H9 (cell line): ENCODE results near the gene ESPL1. TPM values are rescaled to one million over a fixed set of nuclear protein-coding genes. Genes with fewer than 3 reads are reported as not detected.

Experiments
- DNase-seq: peaks from one replicate; pipeline ENCODE4 v3.0.0-alpha.2; 2017
- H2AFZ ChIP-seq: one replicate; pipeline ENCODE4 v1.6.1; 2013; ENCODE audit warnings: mild to moderate bottlenecking, low read length, control low read depth, moderate library complexity
- H2AK5ac ChIP-seq: 2 replicates; pipeline ENCODE4 v1.6.1; 2013; ENCODE audit warnings: low read length, control low read depth, mixed read lengths; ENCODE audit not compliant: insufficient read length
- H2BK120ac ChIP-seq: one replicate; pipeline ENCODE4 v1.6.1; 2013; ENCODE audit warnings: low read depth, mild to moderate bottlenecking, low read length, control low read depth, inconsistent platforms; ENCODE audit not compliant: poor library complexity, severe bottlenecking
- H2BK12ac ChIP-seq: 2 replicates; pipeline ENCODE4 v1.6.1; 2013; ENCODE audit warnings: low read length, control low read depth, mixed read lengths, low read depth; ENCODE audit not compliant: insufficient read length
- H2BK15ac ChIP-seq: 2 replicates; pipeline ENCODE4 v1.6.1; 2013; ENCODE audit warnings: low read depth, low read length, control low read depth
- H2BK20ac ChIP-seq: one replicate; pipeline ENCODE4 v1.6.1; 2013; ENCODE audit warnings: low read depth, mild to moderate bottlenecking, low read length, control low read depth, inconsistent platforms; ENCODE audit not compliant: poor library complexity, severe bottlenecking
- H2BK5ac ChIP-seq: 2 replicates; pipeline ENCODE4 v1.6.1; 2013; ENCODE audit warnings: low read length, control low read depth, mixed read lengths; ENCODE audit not compliant: insufficient read length
- H3K14ac ChIP-seq: 2 replicates; pipeline ENCODE4 v1.6.1; 2013; ENCODE audit warnings: low read length, control low read depth; ENCODE audit not compliant: insufficient read depth
- H3K18ac ChIP-seq: 2 replicates; pipeline ENCODE4 v1.6.1; 2013; ENCODE audit warnings: low read depth, mild to moderate bottlenecking, mixed read lengths, low read length, control low read depth; ENCODE audit not compliant: insufficient read length
- H3K23ac ChIP-seq: 2 replicates; pipeline ENCODE4 v1.6.1; 2013; ENCODE audit warnings: low read length, control low read depth, mixed read lengths, low read depth; ENCODE audit not compliant: insufficient read length
- H3K23me2 ChIP-seq: 2 replicates; pipeline ENCODE4 v1.6.1; 2013; ENCODE audit warnings: low read depth, mild to moderate bottlenecking, mixed read lengths, low read length, control low read depth; ENCODE audit not compliant: insufficient read length, poor library complexity, severe bottlenecking
- H3K27ac ChIP-seq: 2 replicates; pipeline ENCODE4 v1.5.1; 2013; ENCODE audit warnings: low read length, control low read depth, mixed read lengths, low read depth; ENCODE audit not compliant: insufficient read length
- H3K27me3 ChIP-seq: 2 replicates; pipeline ENCODE4 v1.6.1; 2013; ENCODE audit warnings: low read length, control low read depth, inconsistent platforms; ENCODE audit not compliant: insufficient read depth
- H3K4ac ChIP-seq: 2 replicates; pipeline ENCODE4 v1.6.1; 2013; ENCODE audit warnings: low read depth, mild to moderate bottlenecking, control low read depth, inconsistent platforms, low read length, moderate library complexity
- H3K4me1 ChIP-seq: 2 replicates; pipeline ENCODE4 v1.6.1; 2013; ENCODE audit warnings: low read length, control low read depth, inconsistent platforms; ENCODE audit not compliant: insufficient read depth
- H3K4me2 ChIP-seq: 2 replicates; pipeline ENCODE4 v1.6.1; 2013; ENCODE audit warnings: low read length, control low read depth, mixed read lengths; ENCODE audit not compliant: insufficient read length, insufficient read depth
- H3K56ac ChIP-seq: 2 replicates; pipeline ENCODE4 v1.6.1; 2013; ENCODE audit warnings: low read depth, mild to moderate bottlenecking, mixed read lengths, low read length, control low read depth; ENCODE audit not compliant: insufficient read length
- H3K79me1 ChIP-seq: 2 replicates; pipeline ENCODE4 v1.6.1; 2013; ENCODE audit warnings: low read depth, mild to moderate bottlenecking, moderate library complexity, low read length, control low read depth, inconsistent platforms; ENCODE audit not compliant: insufficient read depth, poor library complexity, severe bottlenecking
- H3K79me2 ChIP-seq: 2 replicates; pipeline ENCODE4 v1.6.1; 2013; ENCODE audit warnings: low read length, control low read depth, inconsistent platforms; ENCODE audit not compliant: insufficient read depth
- H3K9ac ChIP-seq: 2 replicates; pipeline ENCODE4 v1.6.1; 2013; ENCODE audit warnings: low read length, control low read depth, mixed read lengths; ENCODE audit not compliant: insufficient read length; ENCODE audit errors: extremely low read depth
- H3K9me3 ChIP-seq: one replicate; pipeline ENCODE4 v1.6.1; 2013; ENCODE audit warnings: low read depth, low read length, inconsistent platforms; ENCODE audit not compliant: control insufficient read depth
- H3T11ph ChIP-seq: one replicate; pipeline ENCODE4 v1.6.1; 2013; ENCODE audit warnings: mild to moderate bottlenecking, low read length, control low read depth, inconsistent platforms
- H4K20me1 ChIP-seq: one replicate; pipeline ENCODE4 v1.6.1; 2013; ENCODE audit not compliant: control insufficient read depth, insufficient read length, insufficient read depth
- H4K5ac ChIP-seq: 2 replicates; pipeline ENCODE4 v1.6.1; 2013; ENCODE audit warnings: low read depth, mild to moderate bottlenecking, mixed read lengths, low read length, control low read depth; ENCODE audit not compliant: insufficient read length
- H4K8ac ChIP-seq: replicated peaks from 2 replicates; pipeline ENCODE4 v1.6.1; 2013; ENCODE audit warnings: low read length, control low read depth, mixed read lengths, low read depth; ENCODE audit not compliant: insufficient read length
- H4K91ac ChIP-seq: 2 replicates; pipeline ENCODE4 v1.6.1; 2013; ENCODE audit warnings: low read depth, mild to moderate bottlenecking, moderate library complexity, mixed read lengths, low read length, control low read depth; ENCODE audit not compliant: insufficient read length
- H3K27ac Mint-ChIP-seq, 3 experiments: 2 replicates in 2 of 3; 3 replicates in 1 of 3; pipeline ENCODE4 v1.8.0; 2020 to 2021; ENCODE audit warnings: mixed read lengths in 3 of 3, mild to moderate bottlenecking in 1 of 3, moderate library complexity in 1 of 3
- H3K27me3 Mint-ChIP-seq: 2 replicates; pipeline ENCODE4 v1.8.0; 2021; ENCODE audit warnings: low read depth, mild to moderate bottlenecking, moderate library complexity, mixed read lengths
- H3K36me3 Mint-ChIP-seq, 3 experiments: 2 replicates in 2 of 3; 3 replicates in 1 of 3; pipeline ENCODE4 v1.8.0; 2020 to 2021; ENCODE audit warnings: low read depth in 3 of 3, mixed read lengths in 3 of 3; ENCODE audit not compliant: insufficient read depth in 1 of 3
- H3K4me1 Mint-ChIP-seq, 2 experiments: 2 replicates each; pipeline ENCODE4 v1.8.0; 2020; ENCODE audit warnings: mixed read lengths in 2 of 2
- H3K4me3 Mint-ChIP-seq, 2 experiments: 2 replicates in 1 of 2; 3 replicates in 1 of 2; pipeline ENCODE4 v1.8.0; 2020 to 2021; ENCODE audit warnings: mild to moderate bottlenecking in 2 of 2, mixed read lengths in 2 of 2, moderate library complexity in 1 of 2
- H3K9me3 Mint-ChIP-seq, 2 experiments: 2 replicates in 1 of 2; 3 replicates in 1 of 2; pipeline ENCODE4 v1.8.0; 2020; ENCODE audit warnings: mild to moderate bottlenecking in 2 of 2, mixed read lengths in 2 of 2, moderate library complexity in 1 of 2
- CTCF ChIP-seq: fragments of 200-600 bp; sonication (generic); conservative IDR thresholded peaks from 3 replicates; pipeline ENCODE4 v1.8.0; 2021; ENCODE audit warnings: antibody characterized with exemption, mild to moderate bottlenecking
- WGBS: extraction: QIAGEN DNeasy Blood & Tissue Kit; methylation state at CpG from one replicate; pipeline ENCODE4 v1.1.7; 2013; ENCODE audit warnings: missing lambda C conversion rate, low lambda C conversion rate, mixed read lengths; ENCODE audit not compliant: insufficient read length; ENCODE audit errors: extremely low coverage; 5-methylcytosine and 5-hydroxymethylcytosine counted together
- total RNA-seq: library from RNA; stranded (reverse); gene quantifications from 2 replicates; pipeline ENCODE4 v1.2.1, GENCODE V29; 2021

ESPL1 gene
- total RNA-seq, 1 experiment from 2014 or later, result 43.2 TPM

GRCh38 chr12:53253298-53253697 is 14.8 kb upstream of the ESPL1 start:
- no peak overlapping the region for H4K91ac ChIP-seq
- H3K4me1 ChIP-seq, result peaks cover 3% of the 10 kb centered on the region; the same call in 1 of the 2 replicates
- H3K27ac ChIP-seq, result no peak overlapping the region
- peaks cover 4% of the 10 kb centered on the region for H3K79me1 ChIP-seq
- no CpG with 5 or more reads among the region's 13 CpGs for WGBS
- no peak for TF ChIP-seq CTCF
- H2BK5ac ChIP-seq, result no peak overlapping the region
- H4K5ac ChIP-seq, result no peak overlapping the region
- peaks cover 3% of the 10 kb centered on the region; the same call in 1 of the 2 replicates for H3K79me2 ChIP-seq
- H3K23me2 ChIP-seq, result peaks cover 14% of the 10 kb centered on the region
- no peak overlapping the region for H3T11ph ChIP-seq
- H3K9ac ChIP-seq, result no peak overlapping the region
- no peak overlapping the region for H2BK20ac ChIP-seq
- H2BK12ac ChIP-seq, result no peak overlapping the region
- no peak overlapping the region for H3K23ac ChIP-seq
- Mint-ChIP-seq H3K4me3 (peak overlapping the region; percentile 94 to 98; a peak in 4 of 5 replicates), H3K4me1 (peaks cover 18 to 19% of the 10 kb centered on the region in 2 experiments), H3K9me3 (no peaks in the 10 kb centered on the region), H3K27me3 (no peaks in the 10 kb centered on the region; the same call in 1 of the 2 replicates), H3K36me3 (peaks cover 3 to 6% (median 5%) of the 10 kb centered on the region in 3 experiments; a peak in 4 of 7 replicates), H3K27ac (no peak overlapping the region)
- no peak overlapping the region for H3K4ac ChIP-seq
- no peaks in the 10 kb centered on the region for H3K9me3 ChIP-seq
- no peak overlapping the region for H3K56ac ChIP-seq
- no peak overlapping the region for H3K14ac ChIP-seq
- no peak for DNase-seq
- H2BK15ac ChIP-seq, result no peak overlapping the region
- H4K20me1 ChIP-seq, result no peaks in the 10 kb centered on the region
- H2BK120ac ChIP-seq, result no peak overlapping the region
- H2AFZ ChIP-seq, result no peak overlapping the region
- no peaks in the 10 kb centered on the region for H3K27me3 ChIP-seq
- no peak overlapping the region for H4K8ac ChIP-seq
- no peak overlapping the region for H2AK5ac ChIP-seq
- H3K18ac ChIP-seq, result no peak overlapping the region
- no peak overlapping the region for H3K4me2 ChIP-seq
